OCI-LY1 (cell line): ENCODE results near the gene IMPA2.
A peak's percentile ranks its signal among the peaks of the same experiment; 100 is the strongest.

ENCODE experiments used
- H2AFZ ChIP-seq: fragments of 200-600 bp; sonication (generic), shearing (Covaris generic); 2 replicates; pipeline ENCODE4 v1.6.0; 2014; ENCODE audit warnings: antibody characterized with exemption, mild to moderate bottlenecking, low read length
- H3F3A ChIP-seq: fragments of 200-600 bp; sonication (generic), shearing (Covaris generic); 2 replicates; pipeline ENCODE4 v1.6.0; 2014; ENCODE audit warnings: mild to moderate bottlenecking, antibody characterized with exemption, low read length, moderate library complexity; ENCODE audit not compliant: insufficient read depth
- H3K27ac ChIP-seq: fragments of 200-600 bp; sonication (generic); 2 replicates; pipeline ENCODE4 v1.5.1; 2014; ENCODE audit warnings: low read length, mixed run types, mild to moderate bottlenecking, low read depth; ENCODE audit not compliant: poor library complexity, severe bottlenecking
- H3K27me3 ChIP-seq: fragments of 200-600 bp; sonication (generic); 2 replicates; pipeline ENCODE4 v1.6.0; 2014; ENCODE audit warnings: antibody characterized with exemption, mild to moderate bottlenecking, low read length, moderate library complexity; ENCODE audit not compliant: insufficient read depth
- H3K36me3 ChIP-seq: fragments of 200-600 bp; sonication (generic); 2 replicates; pipeline ENCODE4 v1.6.1; 2014; ENCODE audit warnings: mild to moderate bottlenecking, antibody characterized with exemption, low read length, moderate library complexity, mixed read lengths; ENCODE audit not compliant: insufficient read depth
- H3K4me1 ChIP-seq: fragments of 200-600 bp; sonication (generic); 2 replicates; pipeline ENCODE4 v1.5.1; 2014; ENCODE audit warnings: mild to moderate bottlenecking, low read length, moderate library complexity; ENCODE audit not compliant: insufficient read depth, severe bottlenecking
- H3K4me2 ChIP-seq: fragments of 200-600 bp; sonication (generic), shearing (Covaris generic); 2 replicates; pipeline ENCODE4 v1.6.1; 2014; ENCODE audit warnings: low read length
- H3K4me3 ChIP-seq: fragments of 200-600 bp; sonication (generic); 2 replicates; pipeline ENCODE4 v1.5.1; 2014; ENCODE audit warnings: low read length, low read depth, mild to moderate bottlenecking, mixed read lengths; ENCODE audit not compliant: poor library complexity, severe bottlenecking
- H3K79me2 ChIP-seq: fragments of 200-600 bp; shearing (Covaris generic); 2 replicates; pipeline ENCODE4 v1.6.1; 2016; ENCODE audit warnings: mixed run types, low read length, mixed read lengths; ENCODE audit not compliant: insufficient read depth
- H3K9ac ChIP-seq: fragments of 200-600 bp; sonication (generic), shearing (Covaris generic); 2 replicates; pipeline ENCODE4 v1.6.1; 2014; ENCODE audit warnings: mild to moderate bottlenecking, low read length, mixed read lengths
- H3K9me2 ChIP-seq: fragments of 200-600 bp; sonication (generic), shearing (Covaris generic); 2 replicates; pipeline ENCODE4 v1.6.1; 2014; ENCODE audit warnings: low read depth, mild to moderate bottlenecking, low read length, mixed read lengths
- H3K9me3 ChIP-seq: fragments of 200-600 bp; shearing (Covaris generic); 2 replicates; pipeline ENCODE4 v1.6.1; 2014; ENCODE audit warnings: low read length, mixed read lengths
- H4K20me1 ChIP-seq: fragments of 200-600 bp; sonication (generic), shearing (Covaris generic); 2 replicates; pipeline ENCODE4 v1.6.0; 2016; ENCODE audit warnings: mild to moderate bottlenecking, low read length; ENCODE audit not compliant: insufficient read depth
- EZH2 ChIP-seq: fragments of 200-600 bp; sonication (generic), shearing (Covaris generic); IDR thresholded peaks from 2 replicates; pipeline ENCODE4 v1.8.0; 2017; ENCODE audit warnings: borderline replicate concordance, mixed run types, mild to moderate bottlenecking, antibody characterized with exemption, low read length, moderate library complexity, mixed read lengths
- TF ChIP-seq, protein P1 (sequence below): fragments of 200-600 bp; sonication (generic), shearing (Covaris generic); IDR thresholded peaks from 2 replicates; pipeline ENCODE4 v1.5.1; 2017; ENCODE audit warnings: mild to moderate bottlenecking, antibody characterized with exemption, low read length, moderate library complexity, mixed read lengths

Gene IMPA2

DNA sequence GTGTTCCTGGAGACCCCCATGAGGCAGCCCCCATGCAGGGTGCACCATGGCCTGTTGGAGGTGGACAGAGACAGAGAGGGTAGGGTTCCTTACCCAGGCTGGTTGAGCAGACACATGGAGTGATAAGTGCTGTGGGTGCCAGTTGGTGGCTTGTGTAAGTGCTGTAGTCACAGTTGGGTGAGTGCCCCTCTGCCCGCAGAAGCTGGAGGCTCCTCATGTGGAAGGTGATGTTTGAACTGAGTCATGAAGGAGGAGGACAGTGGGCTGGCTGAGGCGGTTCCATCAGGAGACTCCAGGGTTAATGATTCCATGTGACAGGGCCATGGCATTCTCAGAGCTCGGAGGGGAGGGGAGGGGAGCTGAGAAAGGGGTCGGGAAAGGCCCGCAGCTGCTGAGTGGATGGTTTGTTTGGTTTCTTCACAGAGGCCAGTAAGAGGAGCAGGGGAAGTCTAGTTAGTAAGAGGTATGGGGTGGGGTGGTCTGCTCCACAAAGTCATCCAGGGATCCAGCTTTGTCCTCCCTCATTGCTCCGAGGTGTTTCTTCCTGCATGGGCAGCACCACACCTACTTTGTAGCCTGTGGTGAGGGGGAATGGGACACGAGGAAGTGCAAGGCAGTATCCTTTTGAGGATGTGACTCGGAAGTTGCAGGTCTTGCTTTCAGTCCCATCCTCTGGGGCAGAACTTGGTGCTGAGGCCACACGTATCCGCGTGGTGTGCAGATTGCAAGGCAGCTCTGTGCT, 13.6 kb downstream of the IMPA2 start:
- Histone ChIP-seq H3K4me3 (no peak overlapping the region), H3K79me2 (no peaks in the 10 kb centered on the region), H3K9ac (no peak overlapping the region)

DNA sequence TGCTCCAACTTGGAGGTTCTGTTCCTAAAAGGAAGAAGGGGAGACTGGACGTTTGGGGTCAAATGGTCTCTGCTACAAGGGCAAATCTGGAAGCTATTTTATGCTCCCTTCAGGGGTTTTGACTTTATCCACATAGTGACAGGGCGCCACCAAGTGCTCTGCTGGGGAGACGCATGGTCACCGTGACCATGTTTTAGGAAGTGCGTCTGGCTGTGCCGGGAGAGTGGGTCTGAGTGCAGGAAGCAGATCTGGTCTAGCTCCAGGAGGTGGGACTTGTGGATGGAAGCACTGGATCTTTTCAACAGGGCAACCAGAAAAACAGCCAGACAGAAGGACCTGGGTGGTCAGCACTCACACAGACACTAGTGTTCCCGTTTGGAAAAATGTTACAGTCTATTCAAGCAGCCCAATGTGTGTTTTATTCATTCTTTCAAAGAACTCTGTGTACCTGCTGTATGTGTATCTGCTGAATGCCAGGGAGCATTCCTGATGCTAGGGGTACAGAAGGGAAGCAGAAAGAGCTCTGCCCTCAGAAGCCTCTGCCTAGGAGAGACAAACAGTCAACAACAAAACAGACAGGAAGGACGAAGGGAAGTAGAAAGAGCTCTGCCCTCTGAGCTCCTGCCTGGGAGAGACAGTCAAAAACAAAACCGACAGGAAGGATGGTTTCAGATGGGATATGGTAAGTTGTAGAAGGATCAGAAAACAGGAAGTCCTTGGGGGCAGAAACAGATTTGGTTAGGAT, 14.3 kb downstream of the IMPA2 start:
- no peaks in the 10 kb centered on the region for H3K4me1 ChIP-seq
- H3K9me2 ChIP-seq = no peaks in the 10 kb centered on the region
- no peaks in the 10 kb centered on the region for H4K20me1 ChIP-seq
- H2AFZ ChIP-seq = no peak overlapping the region
- no peak for TF ChIP-seq EZH2
- TF ChIP-seq, protein P1, sequence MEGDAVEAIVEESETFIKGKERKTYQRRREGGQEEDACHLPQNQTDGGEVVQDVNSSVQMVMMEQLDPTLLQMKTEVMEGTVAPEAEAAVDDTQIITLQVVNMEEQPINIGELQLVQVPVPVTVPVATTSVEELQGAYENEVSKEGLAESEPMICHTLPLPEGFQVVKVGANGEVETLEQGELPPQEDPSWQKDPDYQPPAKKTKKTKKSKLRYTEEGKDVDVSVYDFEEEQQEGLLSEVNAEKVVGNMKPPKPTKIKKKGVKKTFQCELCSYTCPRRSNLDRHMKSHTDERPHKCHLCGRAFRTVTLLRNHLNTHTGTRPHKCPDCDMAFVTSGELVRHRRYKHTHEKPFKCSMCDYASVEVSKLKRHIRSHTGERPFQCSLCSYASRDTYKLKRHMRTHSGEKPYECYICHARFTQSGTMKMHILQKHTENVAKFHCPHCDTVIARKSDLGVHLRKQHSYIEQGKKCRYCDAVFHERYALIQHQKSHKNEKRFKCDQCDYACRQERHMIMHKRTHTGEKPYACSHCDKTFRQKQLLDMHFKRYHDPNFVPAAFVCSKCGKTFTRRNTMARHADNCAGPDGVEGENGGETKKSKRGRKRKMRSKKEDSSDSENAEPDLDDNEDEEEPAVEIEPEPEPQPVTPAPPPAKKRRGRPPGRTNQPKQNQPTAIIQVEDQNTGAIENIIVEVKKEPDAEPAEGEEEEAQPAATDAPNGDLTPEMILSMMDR = peak; percentile 98
- no peak overlapping the region for H3K9ac ChIP-seq
- H3K4me3 ChIP-seq = no peak overlapping the region
- no peak overlapping the region for H3K27ac ChIP-seq
- no peaks in the 10 kb centered on the region for H3K79me2 ChIP-seq
- no peaks in the 10 kb centered on the region for H3F3A ChIP-seq
- no peak overlapping the region for H3K4me2 ChIP-seq
- H3K36me3 ChIP-seq = no peaks in the 10 kb centered on the region
- no peaks in the 10 kb centered on the region for H3K27me3 ChIP-seq
- no peaks in the 10 kb centered on the region for H3K9me3 ChIP-seq

More for the DNA sequence above, 13.6 kb downstream of the IMPA2 start:
- H3K36me3 ChIP-seq = no peaks in the 10 kb centered on the region
- H2AFZ ChIP-seq = no peak overlapping the region
- H3K27ac ChIP-seq = no peak overlapping the region
- TF ChIP-seq, protein P1 = no peak
- no peak for TF ChIP-seq EZH2
- no peaks in the 10 kb centered on the region for H3K9me3 ChIP-seq
- no peaks in the 10 kb centered on the region for H3K27me3 ChIP-seq
- H3K4me2 ChIP-seq = no peak overlapping the region
- no peaks in the 10 kb centered on the region for H4K20me1 ChIP-seq
- no peaks in the 10 kb centered on the region for H3F3A ChIP-seq
- no peaks in the 10 kb centered on the region for H3K4me1 ChIP-seq
- H3K9me2 ChIP-seq = no peaks in the 10 kb centered on the region

DNA sequence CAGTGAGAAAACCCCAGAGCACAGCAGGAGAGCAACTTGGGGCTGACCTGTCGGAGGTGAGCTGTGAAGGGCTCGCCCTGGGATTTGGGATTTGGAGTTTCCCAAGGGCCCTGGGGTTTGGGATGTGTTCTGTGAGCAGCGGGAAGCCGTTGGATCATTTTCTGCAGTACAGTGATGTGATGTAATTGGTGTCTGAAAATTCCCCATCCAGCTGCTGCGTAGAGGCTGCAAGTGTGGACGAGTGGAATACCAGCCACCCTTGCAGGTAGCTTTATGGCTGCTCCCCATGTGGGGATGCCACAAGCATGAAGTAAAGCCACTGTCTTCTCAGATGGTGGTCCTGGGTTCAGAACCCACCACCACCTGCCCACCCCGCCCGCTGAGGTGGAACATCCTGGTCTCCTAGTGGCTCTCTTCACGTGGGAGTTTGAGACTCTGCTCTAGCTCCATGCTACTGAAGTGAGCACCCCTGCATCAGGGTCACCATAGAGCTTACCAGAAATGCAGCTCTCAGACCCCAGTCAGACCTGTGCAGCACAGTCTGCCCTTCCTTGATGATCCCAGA, 15.0 kb downstream of the IMPA2 start:
- no peak overlapping the region for H2AFZ ChIP-seq
- TF ChIP-seq, protein P1 = no peak
- no peak for TF ChIP-seq EZH2

More for the DNA sequence above, 15.0 kb downstream of the IMPA2 start:
- H3K9me3 ChIP-seq = no peaks in the 10 kb centered on the region
- no peak overlapping the region for H3K9ac ChIP-seq
- no peaks in the 10 kb centered on the region for H3K4me1 ChIP-seq
- H3F3A ChIP-seq = no peaks in the 10 kb centered on the region
- H4K20me1 ChIP-seq = no peaks in the 10 kb centered on the region
- H3K27me3 ChIP-seq = no peaks in the 10 kb centered on the region
- H3K36me3 ChIP-seq = no peaks in the 10 kb centered on the region
- no peaks in the 10 kb centered on the region for H3K9me2 ChIP-seq
- H3K4me2 ChIP-seq = no peak overlapping the region
- no peaks in the 10 kb centered on the region for H3K79me2 ChIP-seq
- no peak overlapping the region for H3K4me3 ChIP-seq
- no peak overlapping the region for H3K27ac ChIP-seq
